Subcutaneous abdominal adipose tissue (tissue), 5 donors: ENCODE data around the gene CLDN6.

Experiments
- H3K27ac ChIP-seq: one replicate; pipeline ENCODE4 v1.7.0; 2013; ENCODE audit warnings: low read depth, mild to moderate bottlenecking, inconsistent platforms, low read length, moderate library complexity
- H3K27me3 ChIP-seq, 5 donors: one replicate each; pipeline ENCODE4 v1.7.0; 2013; ENCODE audit warnings: low read length in 5 of 5, inconsistent platforms in 1 of 5; ENCODE audit not compliant: control insufficient read depth in 5 of 5, insufficient read depth in 4 of 5
- H3K36me3 ChIP-seq, 5 donors: one replicate each; pipeline ENCODE4 v1.7.0; 2013; ENCODE audit warnings: low read length in 5 of 5; ENCODE audit not compliant: control insufficient read depth in 5 of 5, insufficient read depth in 5 of 5
- H3K4me1 ChIP-seq, 5 donors: one replicate each; pipeline ENCODE4 v1.7.0; 2013; ENCODE audit warnings: low read length in 5 of 5, mild to moderate bottlenecking in 3 of 5, moderate library complexity in 1 of 5; ENCODE audit not compliant: control insufficient read depth in 5 of 5, insufficient read depth in 5 of 5
- H3K4me3 ChIP-seq, 5 donors: one replicate each; pipeline ENCODE4 v1.7.0; 2013; ENCODE audit warnings: low read length in 5 of 5, low read depth in 1 of 5
- H3K9ac ChIP-seq, 5 donors: one replicate each; pipeline ENCODE4 v1.7.0; 2013; ENCODE audit warnings: low read length in 5 of 5, mild to moderate bottlenecking in 4 of 5, moderate library complexity in 3 of 5
- H3K9me3 ChIP-seq, 5 donors: one replicate each; pipeline ENCODE4 v1.7.0; 2013; ENCODE audit warnings: low read length in 5 of 5; ENCODE audit not compliant: control insufficient read depth in 5 of 5
- donor health status: healthy.
- donor health status: healthy.
- donor health status: healthy.
- donor health status: healthy.
- donor health status: healthy.

Gene CLDN6

GRCh38 chr16:2991566-2992261 lies 26.3 kb downstream of the CLDN6 start:
- H3K9me3 ChIP-seq: no peaks in the 10 kb centered on the region
- H3K27me3 ChIP-seq: peaks cover 0 to 20% (median 4%) of the 10 kb centered on the region in 5 donors
- H3K4me1 ChIP-seq: peaks cover 0 to 16% (median 15%) of the 10 kb centered on the region in 5 donors
- H3K9ac ChIP-seq: no peak overlapping the region
- H3K4me3 ChIP-seq: no peak overlapping the region
- H3K27ac ChIP-seq: no peak overlapping the region
- H3K36me3 ChIP-seq: no peaks in the 10 kb centered on the region

- H3K4me1 ChIP-seq: peaks cover 0 to 19% (median 16%) of the 10 kb centered on the region in 5 donors
- no peak overlapping the region for H3K27ac ChIP-seq
- no peak overlapping the region for H3K4me3 ChIP-seq
- H3K27me3 ChIP-seq: peaks cover 0 to 18% (median 4%) of the 10 kb centered on the region in 5 donors
- H3K9ac ChIP-seq: no peak overlapping the region
- no peaks in the 10 kb centered on the region for H3K9me3 ChIP-seq
- H3K36me3 ChIP-seq: no peaks in the 10 kb centered on the region
These were observed 27.1 kb downstream of the CLDN6 start for GRCh38 chr16:2990891-2991290.

- no peaks in the 10 kb centered on the region for H3K36me3 ChIP-seq
- H3K9me3 ChIP-seq: no peaks in the 10 kb centered on the region
- H3K27me3 ChIP-seq: peaks cover 0 to 18% (median 4%) of the 10 kb centered on the region in 5 donors
- no peak overlapping the region for H3K4me3 ChIP-seq
- H3K4me1 ChIP-seq: peaks cover 0 to 32% (median 24%) of the 10 kb centered on the region in 5 donors
- no peak overlapping the region for H3K9ac ChIP-seq
- H3K27ac ChIP-seq: no peak overlapping the region
These were observed 29.3 kb downstream of the CLDN6 start for GRCh38 chr16:2988590-2989099.

GRCh38 chr16:2987833-2988232 lies 30.1 kb downstream of the CLDN6 start:
- Histone ChIP-seq H3K4me3 (no peak overlapping the region), H3K9ac (no peak overlapping the region), H3K27ac (no peak overlapping the region), H3K27me3 (peaks cover 0 to 18% (median 4%) of the 10 kb centered on the region in 5 donors), H3K36me3 (no peaks in the 10 kb centered on the region), H3K4me1 (peaks cover 0 to 33% (median 25%) of the 10 kb centered on the region in 5 donors), H3K9me3 (no peaks in the 10 kb centered on the region)

GRCh38 chr16:2987286-2987685 lies 30.7 kb downstream of the CLDN6 start:
- Histone ChIP-seq H3K4me1 (peaks cover 0 to 28% (median 19%) of the 10 kb centered on the region in 5 donors), H3K36me3 (no peaks in the 10 kb centered on the region), H3K4me3 (no peak overlapping the region), H3K9me3 (no peaks in the 10 kb centered on the region), H3K27me3 (peaks cover 0 to 18% (median 4%) of the 10 kb centered on the region in 5 donors), H3K9ac (no peak overlapping the region), H3K27ac (no peak overlapping the region)

DNA sequence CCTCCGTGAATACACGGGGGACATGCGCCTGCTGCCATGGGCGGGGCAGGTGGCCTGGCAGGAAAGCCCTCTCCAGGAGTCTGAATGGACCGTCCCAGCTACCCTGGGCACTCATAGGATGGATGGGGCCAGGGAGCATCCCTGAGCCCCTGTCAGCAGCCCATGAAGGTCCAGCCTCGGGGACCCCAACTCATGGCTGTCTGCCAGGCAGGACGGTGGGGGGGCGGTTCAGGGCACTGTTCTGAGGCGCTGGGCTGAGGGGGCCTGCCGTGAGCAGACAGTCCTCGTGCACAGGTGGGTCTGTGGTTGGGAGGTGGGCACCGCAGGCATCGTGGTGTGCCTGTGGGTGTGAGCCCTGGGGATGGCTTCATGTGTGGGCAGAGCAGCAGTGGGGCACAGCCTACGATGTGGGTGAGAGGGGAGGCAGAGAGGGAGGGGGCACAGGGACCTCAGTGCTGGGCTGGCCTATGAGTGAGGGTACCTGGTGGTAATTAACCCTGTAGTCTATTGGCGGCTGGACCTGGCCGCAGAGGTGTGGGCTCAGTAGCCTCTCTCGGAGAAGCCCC lies 31.3 kb downstream of the CLDN6 start:
- Histone ChIP-seq H3K36me3 (no peaks in the 10 kb centered on the region), H3K4me3 (no peak overlapping the region), H3K9ac (no peak overlapping the region), H3K27me3 (peaks cover 0 to 18% (median 4%) of the 10 kb centered on the region in 5 donors), H3K4me1 (peaks cover 0 to 22% (median 13%) of the 10 kb centered on the region in 5 donors), H3K9me3 (no peaks in the 10 kb centered on the region), H3K27ac (no peak overlapping the region)

DNA sequence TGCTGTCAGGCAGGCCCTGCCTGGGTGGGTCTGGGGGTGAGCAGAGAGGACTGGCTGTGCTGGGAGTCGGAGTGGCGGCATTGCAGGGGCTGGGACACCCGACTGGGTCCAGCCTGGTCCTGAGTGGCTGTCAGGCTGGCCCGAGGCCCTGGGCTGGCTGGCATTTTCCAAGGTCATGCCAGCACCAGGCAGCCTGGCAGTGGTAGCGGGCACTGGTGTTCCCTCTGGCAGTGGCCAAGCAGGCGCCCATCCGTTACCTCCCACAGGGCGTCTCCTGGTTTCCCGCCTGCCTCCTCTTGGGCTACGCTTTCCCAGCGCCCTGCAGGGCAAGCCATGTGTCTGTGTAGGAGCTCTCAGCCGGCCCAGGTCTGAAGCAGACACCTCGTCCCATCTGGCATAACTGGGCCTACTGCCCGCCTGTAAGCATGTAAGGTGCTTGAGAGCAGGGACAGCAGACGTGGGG lies 32.1 kb downstream of the CLDN6 start:
- H3K9me3 ChIP-seq: no peaks in the 10 kb centered on the region
- H3K27ac ChIP-seq: no peak overlapping the region
- peaks cover 0 to 18% (median 4%) of the 10 kb centered on the region in 5 donors for H3K27me3 ChIP-seq
- H3K9ac ChIP-seq: peak overlapping the region in 1 of 5 donors; percentile 20
- H3K4me3 ChIP-seq: no peak overlapping the region
- H3K36me3 ChIP-seq: no peaks in the 10 kb centered on the region
- peaks cover 0 to 23% (median 14%) of the 10 kb centered on the region in 5 donors for H3K4me1 ChIP-seq

DNA sequence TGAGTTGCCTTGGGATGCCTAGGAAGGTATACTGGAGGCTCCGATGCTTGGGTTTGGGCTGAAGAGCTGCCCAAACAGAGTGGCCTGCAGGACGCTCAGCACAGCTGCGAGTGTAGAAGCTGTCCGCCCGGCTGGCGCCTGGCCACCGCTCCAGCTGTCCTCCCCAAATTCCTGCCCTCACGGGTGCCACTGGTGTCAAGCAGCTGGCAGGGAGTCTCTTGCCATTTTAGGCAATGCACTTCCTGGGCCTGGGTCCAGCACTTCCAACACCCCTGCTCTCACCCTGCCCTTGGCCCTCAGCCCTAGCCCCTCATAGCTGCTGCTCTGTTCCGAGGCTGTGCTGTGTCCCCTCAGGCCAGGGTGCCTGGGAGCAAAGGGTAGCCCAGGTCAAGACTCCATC lies 32.5 kb downstream of the CLDN6 start:
- H3K27me3 ChIP-seq: peaks cover 0 to 18% (median 4%) of the 10 kb centered on the region in 5 donors
- peaks cover 0 to 28% (median 19%) of the 10 kb centered on the region in 5 donors for H3K4me1 ChIP-seq
- no peak overlapping the region for H3K4me3 ChIP-seq
- no peak overlapping the region for H3K9ac ChIP-seq
- H3K36me3 ChIP-seq: no peaks in the 10 kb centered on the region
- H3K27ac ChIP-seq: no peak overlapping the region
- H3K9me3 ChIP-seq: no peaks in the 10 kb centered on the region

DNA sequence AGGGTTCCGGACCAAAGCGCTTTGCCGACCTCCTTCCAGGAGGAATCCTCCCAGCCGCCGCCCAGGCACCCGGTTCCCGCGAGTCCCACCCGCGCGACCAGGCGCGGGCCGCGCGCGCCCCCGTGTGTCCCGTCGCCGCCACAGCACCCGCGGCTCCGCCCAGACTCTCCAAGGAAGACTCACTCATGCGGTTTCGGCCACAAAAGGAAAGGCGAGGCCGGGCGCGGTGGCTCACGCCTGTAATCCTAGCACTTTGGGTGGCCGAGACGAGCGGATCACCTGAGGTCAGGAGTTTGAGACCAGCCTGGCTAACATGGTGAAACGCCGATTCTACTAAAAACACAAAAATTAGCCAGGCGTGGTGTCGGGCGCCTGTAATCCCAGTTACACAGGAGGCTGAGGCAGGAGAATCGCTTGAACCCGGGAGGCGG lies 34.3 kb downstream of the CLDN6 start:
- H3K9ac ChIP-seq: no peak overlapping the region
- no peaks in the 10 kb centered on the region for H3K9me3 ChIP-seq
- peaks cover 0 to 37% (median 25%) of the 10 kb centered on the region in 5 donors for H3K4me1 ChIP-seq
- no peaks in the 10 kb centered on the region for H3K36me3 ChIP-seq
- H3K27ac ChIP-seq: no peak overlapping the region
- H3K4me3 ChIP-seq: peak overlapping the region in 1 of 5 donors; percentile 44
- H3K27me3 ChIP-seq: peaks cover 0 to 13% (median 10%) of the 10 kb centered on the region in 5 donors

DNA sequence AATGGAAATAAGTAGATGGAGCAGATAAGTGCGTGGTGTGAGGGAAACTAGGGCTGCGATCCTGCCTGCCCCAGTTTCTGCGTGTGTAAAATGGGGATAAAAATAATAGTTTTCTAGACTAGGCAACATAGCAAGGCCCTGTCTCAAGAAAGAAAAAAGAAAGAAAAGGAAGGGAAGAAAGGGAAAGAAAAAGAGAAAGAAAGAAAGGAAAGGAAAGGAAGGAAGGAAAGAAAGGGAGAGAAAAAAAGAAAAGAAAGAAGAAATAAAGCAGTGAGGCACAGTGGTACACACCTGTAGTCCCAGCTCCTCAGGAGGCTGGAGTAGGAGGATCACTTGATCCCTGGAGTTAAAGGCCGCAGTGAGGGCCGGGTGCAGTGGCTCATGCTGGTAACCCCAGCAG lies 35.6 kb downstream of the CLDN6 start:
- H3K36me3 ChIP-seq: no peaks in the 10 kb centered on the region
- H3K4me1 ChIP-seq: peaks cover 0 to 37% (median 25%) of the 10 kb centered on the region in 5 donors
- no peak overlapping the region for H3K9ac ChIP-seq
- H3K27ac ChIP-seq: no peak overlapping the region
- no peaks in the 10 kb centered on the region for H3K9me3 ChIP-seq
- peaks cover 0 to 14% (median 6%) of the 10 kb centered on the region in 5 donors for H3K27me3 ChIP-seq
- no peak overlapping the region for H3K4me3 ChIP-seq
